Astrocyte (in vitro differentiated cells and primary cell): ENCODE results near the gene DCUN1D3.

Experiments
- CTCF ChIP-seq: IDR thresholded peaks from 2 replicates; pipeline ENCODE4 v1.5.1; 2011; ENCODE audit warnings: low read depth, mild to moderate bottlenecking, inconsistent platforms, low read length, moderate library complexity; ENCODE audit not compliant: insufficient read depth
- EZH2 ChIP-seq: IDR thresholded peaks from 2 replicates; pipeline ENCODE4 v1.6.1; 2012; ENCODE audit warnings: mild to moderate bottlenecking, low read length, inconsistent platforms; ENCODE audit not compliant: insufficient read depth

GRCh38 chr16:20853981-20854620, 46.1 kb downstream of the DCUN1D3 start:
- TF ChIP-seq CTCF (no peak), EZH2 (no peak)
